DMS 273 (cell line): ENCODE data around the gene TRAF3.
"Not testable (repeated sequence)": the region's sequence is repeated elsewhere in the genome, so short reads cannot be mapped to it uniquely, and the experiment has no call there.

ENCODE experiments used
- DNase-seq: peaks from one replicate; lab custom pipeline; 2025; ENCODE audit not compliant: unreplicated experiment; lab: John Stamatoyannopoulos, UW

TRAF3 gene

GRCh38 chr14:102826751-102827675 lies 49.8 kb downstream of the TRAF3 start:
- DNase-seq: no peak

- DNase-seq: no peak
These were observed 50.5 kb downstream of the TRAF3 start for GRCh38 chr14:102827716-102828115.

GRCh38 chr14:102828151-102828550 lies 50.9 kb downstream of the TRAF3 start:
- DNase-seq: no peak

GRCh38 chr14:102829016-102829548 lies 51.8 kb downstream of the TRAF3 start:
- peak; percentile 27 for DNase-seq

GRCh38 chr14:102830474-102831045 lies 53.3 kb downstream of the TRAF3 start:
- DNase-seq: no peak

GRCh38 chr14:102831163-102831804 lies 54.0 kb downstream of the TRAF3 start:
- DNase-seq: no peak

- DNase-seq: no peak
These were observed 56.1 kb downstream of the TRAF3 start for GRCh38 chr14:102833341-102833740.

GRCh38 chr14:102833991-102834390 lies 56.7 kb downstream of the TRAF3 start:
- DNase-seq: no peak

GRCh38 chr14:102835959-102836358 lies 58.7 kb downstream of the TRAF3 start:
- DNase-seq: no peak

- not testable (repeated sequence) for DNase-seq
These were observed 59.9 kb downstream of the TRAF3 start for GRCh38 chr14:102837120-102837519.

- no peak for DNase-seq
These were observed 61.3 kb downstream of the TRAF3 start for GRCh38 chr14:102838501-102838900.

GRCh38 chr14:102840115-102840514 lies 62.9 kb downstream of the TRAF3 start:
- no peak for DNase-seq

GRCh38 chr14:102840771-102841528 lies 63.7 kb downstream of the TRAF3 start:
- no peak for DNase-seq

GRCh38 chr14:102848830-102849525 lies 71.7 kb downstream of the TRAF3 start:
- peak; percentile 96 for DNase-seq

- peak; percentile 95 for DNase-seq
These were observed 72.5 kb downstream of the TRAF3 start for GRCh38 chr14:102849526-102850379.

GRCh38 chr14:102853648-102854047 lies 76.4 kb downstream of the TRAF3 start:
- no peak for DNase-seq

- DNase-seq: no peak
These were observed 76.9 kb downstream of the TRAF3 start for GRCh38 chr14:102854091-102854703.

- DNase-seq: no peak
These were observed 78.9 kb downstream of the TRAF3 start for GRCh38 chr14:102856179-102856578.

- no peak for DNase-seq
These were observed 80.2 kb downstream of the TRAF3 start for GRCh38 chr14:102857444-102857843.
